Measurements from ENCODE around the gene HLCS. TPM values are rescaled to one million over a fixed set of nuclear protein-coding genes. Genes with fewer than 3 reads are reported as not detected.

The HLCS gene
- total RNA-seq, 1 experiment from 2014 or later, result 12.7 TPM

DNA sequence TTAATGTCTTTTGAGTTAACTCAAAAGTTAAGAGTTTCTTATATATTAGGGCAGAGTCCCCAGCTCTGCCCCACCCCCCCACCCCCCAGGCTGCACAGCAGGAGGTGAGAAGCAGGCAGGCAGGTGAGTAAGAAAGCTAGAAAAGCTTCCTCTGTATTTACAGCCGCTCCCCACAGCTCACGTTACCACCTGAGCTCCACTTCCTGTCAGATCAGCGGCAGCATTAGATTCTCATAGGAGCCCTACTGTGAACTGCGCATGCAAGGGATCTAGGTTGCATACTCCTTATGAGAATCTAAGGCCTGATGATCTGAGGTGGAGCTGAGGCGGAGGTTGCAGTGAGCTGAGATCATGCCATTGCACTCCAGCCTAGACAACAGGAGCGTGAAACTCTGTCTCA, 185.6 kb downstream of the HLCS start:
- Histone ChIP-seq H3K18ac (ENCODE audit: insufficient read length, low read depth, low read length) (no peak overlapping the region), H3T11ph (ENCODE audit: low read length) (no peak overlapping the region), H4K5ac (ENCODE audit: insufficient read length, low read depth, low read length) (no peak overlapping the region), H2BK15ac (ENCODE audit: low read depth, low read length) (no peak overlapping the region), H3K79me1 (ENCODE audit: insufficient read depth, low read depth, low read length, poor library complexity, severe bottlenecking) (no peaks in the 10 kb centered on the region), H3K4ac (ENCODE audit: low read depth, low read length) (no peak overlapping the region), H3K14ac (ENCODE audit: insufficient read depth, low read length) (no peak overlapping the region), H2BK12ac (ENCODE audit: insufficient read length, low read depth, low read length) (no peak overlapping the region), H4K8ac (replicated peaks; ENCODE audit: insufficient read length, low read depth, low read length) (no peak overlapping the region), H3K9me3 (ENCODE audit: control insufficient read depth, low read depth, low read length) (no peaks in the 10 kb centered on the region), H2AFZ (ENCODE audit: low read length) (no peak overlapping the region), H4K91ac (ENCODE audit: insufficient read length, low read depth, low read length) (no peak overlapping the region), H3K27ac (ENCODE audit: insufficient read length, low read depth, low read length) (no peak overlapping the region), H3K4me1 (ENCODE audit: insufficient read depth, low read length) (peaks cover 2% of the 10 kb centered on the region; the same call in 1 of the 2 replicates), H3K27me3 (ENCODE audit: insufficient read depth, low read length) (no peaks in the 10 kb centered on the region), H2AK5ac (ENCODE audit: insufficient read length, low read length) (no peak overlapping the region), H3K23ac (ENCODE audit: insufficient read length, low read depth, low read length) (no peak overlapping the region), H3K56ac (ENCODE audit: insufficient read length, low read depth, low read length) (no peak overlapping the region), H2BK20ac (ENCODE audit: low read depth, low read length, poor library complexity, severe bottlenecking) (no peak overlapping the region), H3K4me2 (ENCODE audit: insufficient read depth, insufficient read length, low read length) (no peak overlapping the region), H3K9ac (ENCODE audit: extremely low read depth, insufficient read length, low read length) (no peak overlapping the region), H2BK120ac (ENCODE audit: low read depth, low read length, poor library complexity, severe bottlenecking) (no peak overlapping the region), H2BK5ac (ENCODE audit: insufficient read length, low read length) (no peak overlapping the region), H3K79me2 (ENCODE audit: insufficient read depth, low read length) (no peaks in the 10 kb centered on the region; the same call in 1 of the 2 replicates), H4K20me1 (ENCODE audit: control insufficient read depth, insufficient read depth, insufficient read length) (no peaks in the 10 kb centered on the region), H3K23me2 (ENCODE audit: insufficient read length, low read depth, low read length, poor library complexity, severe bottlenecking) (no peaks in the 10 kb centered on the region)
- Mint-ChIP-seq H3K27ac (no peak overlapping the region), H3K4me1 (peaks cover 9 to 11% of the 10 kb centered on the region in 2 experiments), H3K27me3 (ENCODE audit: low read depth) (peaks cover 2% of the 10 kb centered on the region), H3K36me3 (ENCODE audit: insufficient read depth in 1 of 3, low read depth in 3 of 3) (peaks cover 6 to 21% (median 17%) of the 10 kb centered on the region in 3 experiments; a peak in 6 of 7 replicates), H3K4me3 (no peak overlapping the region), H3K9me3 (peaks cover 18 to 23% of the 10 kb centered on the region in 2 experiments)
- TF ChIP-seq, protein P1, sequence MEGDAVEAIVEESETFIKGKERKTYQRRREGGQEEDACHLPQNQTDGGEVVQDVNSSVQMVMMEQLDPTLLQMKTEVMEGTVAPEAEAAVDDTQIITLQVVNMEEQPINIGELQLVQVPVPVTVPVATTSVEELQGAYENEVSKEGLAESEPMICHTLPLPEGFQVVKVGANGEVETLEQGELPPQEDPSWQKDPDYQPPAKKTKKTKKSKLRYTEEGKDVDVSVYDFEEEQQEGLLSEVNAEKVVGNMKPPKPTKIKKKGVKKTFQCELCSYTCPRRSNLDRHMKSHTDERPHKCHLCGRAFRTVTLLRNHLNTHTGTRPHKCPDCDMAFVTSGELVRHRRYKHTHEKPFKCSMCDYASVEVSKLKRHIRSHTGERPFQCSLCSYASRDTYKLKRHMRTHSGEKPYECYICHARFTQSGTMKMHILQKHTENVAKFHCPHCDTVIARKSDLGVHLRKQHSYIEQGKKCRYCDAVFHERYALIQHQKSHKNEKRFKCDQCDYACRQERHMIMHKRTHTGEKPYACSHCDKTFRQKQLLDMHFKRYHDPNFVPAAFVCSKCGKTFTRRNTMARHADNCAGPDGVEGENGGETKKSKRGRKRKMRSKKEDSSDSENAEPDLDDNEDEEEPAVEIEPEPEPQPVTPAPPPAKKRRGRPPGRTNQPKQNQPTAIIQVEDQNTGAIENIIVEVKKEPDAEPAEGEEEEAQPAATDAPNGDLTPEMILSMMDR (conservative IDR thresholded peaks at IDR 0.05), result no peak
- no CpG with 5 or more reads among the region's 6 CpGs for WGBS (ENCODE audit: extremely low coverage, insufficient read length, low lambda C conversion rate)
- DNase-seq, result no peak

Data from H9 (cell line).